Endothelial cell (in vitro differentiated cells): ENCODE measurements around the gene PCDHB4. TPM values are rescaled to one million over a fixed set of nuclear protein-coding genes. Genes with fewer than 3 reads are reported as not detected.

Experiments
- DNase-seq: peaks from one replicate; pipeline ENCODE4 v3.0.0; 2021; ENCODE audit warnings: low spot score
- H3K27ac Mint-ChIP-seq: one replicate; pipeline ENCODE4 v1.8.0; 2021; ENCODE audit warnings: mixed read lengths, inconsistent platforms; ENCODE audit not compliant: unreplicated experiment
- H3K27me3 Mint-ChIP-seq: one replicate; pipeline ENCODE4 v1.8.0; 2021; ENCODE audit warnings: mild to moderate bottlenecking, moderate library complexity, mixed read lengths, inconsistent platforms; ENCODE audit not compliant: unreplicated experiment
- H3K36me3 Mint-ChIP-seq: one replicate; pipeline ENCODE4 v1.8.0; 2021; ENCODE audit warnings: mild to moderate bottlenecking, low read depth, mixed read lengths, inconsistent platforms; ENCODE audit not compliant: unreplicated experiment
- H3K4me1 Mint-ChIP-seq: one replicate; pipeline ENCODE4 v1.8.0; 2021; ENCODE audit warnings: mild to moderate bottlenecking, mixed read lengths, inconsistent platforms; ENCODE audit not compliant: unreplicated experiment
- H3K4me3 Mint-ChIP-seq: one replicate; pipeline ENCODE4 v1.8.0; 2021; ENCODE audit warnings: mild to moderate bottlenecking, mixed read lengths, inconsistent platforms; ENCODE audit not compliant: unreplicated experiment
- H3K9me3 Mint-ChIP-seq: one replicate; pipeline ENCODE4 v1.8.0; 2021; ENCODE audit warnings: mixed read lengths, inconsistent platforms; ENCODE audit not compliant: unreplicated experiment
- long read RNA-seq: library from polyadenylated mRNA; unstranded; transcript quantifications from one replicate; pipeline ENCODE4 v2.0.0, GENCODE V29; 2020; ENCODE audit not compliant: unreplicated experiment
- total RNA-seq: library from RNA; stranded (reverse); fragmentation: NEBNext Ultra II Directional; extraction: Animal tissue kit (Norgen Biotek cat#: 25700); gene quantifications from one replicate; pipeline ENCODE4 v1.2.1, GENCODE V29; 2021; ENCODE audit not compliant: unreplicated experiment
- TF ChIP-seq, protein P1 (sequence below): fragments of 200-600 bp; sonication (generic); IDR thresholded peaks from one replicate; pipeline ENCODE4 v1.5.0; 2021; ENCODE audit warnings: antibody characterized with exemption; ENCODE audit not compliant: unreplicated experiment

The PCDHB4 gene
- total RNA-seq = 2.3 TPM
- long read RNA-seq = 0 reads

DNA sequence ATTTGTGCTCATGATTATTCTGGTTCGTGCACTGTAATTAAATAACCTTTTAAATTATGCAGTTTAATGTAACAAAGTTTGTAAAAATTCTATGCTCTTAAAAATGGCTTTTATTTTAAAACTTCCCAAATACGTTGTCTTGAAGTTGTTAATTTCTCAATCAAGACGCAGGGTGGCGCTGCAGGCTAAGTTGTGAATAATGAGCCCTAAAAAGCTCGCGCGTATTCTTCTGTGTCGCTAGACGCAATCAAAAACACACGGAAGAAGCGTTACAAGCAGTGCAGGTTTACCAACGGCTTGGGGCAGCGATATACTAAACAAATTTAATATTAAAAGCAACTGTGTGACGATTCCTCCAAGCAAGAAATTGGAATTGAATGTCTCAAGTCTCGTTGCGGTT, at the start of gene PCDHB4:
Gene PCDHB4 (plus strand): TSS at position 256 of the 400 bp plus-strand sequence. CDS start 181 bp downstream, outside the sequence.
- TF ChIP-seq, protein P1, sequence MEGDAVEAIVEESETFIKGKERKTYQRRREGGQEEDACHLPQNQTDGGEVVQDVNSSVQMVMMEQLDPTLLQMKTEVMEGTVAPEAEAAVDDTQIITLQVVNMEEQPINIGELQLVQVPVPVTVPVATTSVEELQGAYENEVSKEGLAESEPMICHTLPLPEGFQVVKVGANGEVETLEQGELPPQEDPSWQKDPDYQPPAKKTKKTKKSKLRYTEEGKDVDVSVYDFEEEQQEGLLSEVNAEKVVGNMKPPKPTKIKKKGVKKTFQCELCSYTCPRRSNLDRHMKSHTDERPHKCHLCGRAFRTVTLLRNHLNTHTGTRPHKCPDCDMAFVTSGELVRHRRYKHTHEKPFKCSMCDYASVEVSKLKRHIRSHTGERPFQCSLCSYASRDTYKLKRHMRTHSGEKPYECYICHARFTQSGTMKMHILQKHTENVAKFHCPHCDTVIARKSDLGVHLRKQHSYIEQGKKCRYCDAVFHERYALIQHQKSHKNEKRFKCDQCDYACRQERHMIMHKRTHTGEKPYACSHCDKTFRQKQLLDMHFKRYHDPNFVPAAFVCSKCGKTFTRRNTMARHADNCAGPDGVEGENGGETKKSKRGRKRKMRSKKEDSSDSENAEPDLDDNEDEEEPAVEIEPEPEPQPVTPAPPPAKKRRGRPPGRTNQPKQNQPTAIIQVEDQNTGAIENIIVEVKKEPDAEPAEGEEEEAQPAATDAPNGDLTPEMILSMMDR = peak; percentile 81
- DNase-seq = peak; percentile 45
- Mint-ChIP-seq H3K4me3 (peak within 1 kb of the TSS; percentile 1), H3K4me1 (no peaks in the 10 kb centered on the region), H3K9me3 (no peaks in the 10 kb centered on the region), H3K27ac (no peak within 1 kb of the TSS), H3K27me3 (no peaks in the 10 kb centered on the region), H3K36me3 (peaks cover 17% of the 10 kb centered on the region)

DNA sequence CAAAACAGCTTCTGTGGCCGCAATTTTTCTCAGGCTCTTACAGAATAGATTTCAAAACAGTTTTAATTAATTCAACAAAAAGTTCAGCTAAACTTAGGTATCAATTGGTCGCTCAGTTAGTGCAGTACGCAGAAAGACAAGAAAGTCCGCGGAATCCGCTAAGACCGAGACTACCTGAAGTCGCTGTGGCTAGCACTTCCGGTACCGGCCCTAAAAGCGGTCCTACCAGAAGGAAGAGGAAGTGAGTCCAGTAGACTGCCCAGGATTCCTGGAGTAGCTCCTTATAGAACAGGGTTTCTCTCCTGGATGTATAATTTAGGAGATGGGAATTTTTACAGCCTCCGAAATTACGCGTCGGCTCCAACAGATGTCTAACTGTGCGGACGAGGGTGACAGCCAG, 43.8 kb upstream of the PCDHB4 start:
- no peaks in the 10 kb centered on the region for H3K36me3 Mint-ChIP-seq
- TF ChIP-seq, protein P1 = no peak
- no peaks in the 10 kb centered on the region for H3K27me3 Mint-ChIP-seq
- H3K4me1 Mint-ChIP-seq = no peaks in the 10 kb centered on the region
- H3K9me3 Mint-ChIP-seq = no peaks in the 10 kb centered on the region
- no peak for DNase-seq
- H3K4me3 Mint-ChIP-seq = no peak overlapping the region
- H3K27ac Mint-ChIP-seq = no peak overlapping the region

DNA sequence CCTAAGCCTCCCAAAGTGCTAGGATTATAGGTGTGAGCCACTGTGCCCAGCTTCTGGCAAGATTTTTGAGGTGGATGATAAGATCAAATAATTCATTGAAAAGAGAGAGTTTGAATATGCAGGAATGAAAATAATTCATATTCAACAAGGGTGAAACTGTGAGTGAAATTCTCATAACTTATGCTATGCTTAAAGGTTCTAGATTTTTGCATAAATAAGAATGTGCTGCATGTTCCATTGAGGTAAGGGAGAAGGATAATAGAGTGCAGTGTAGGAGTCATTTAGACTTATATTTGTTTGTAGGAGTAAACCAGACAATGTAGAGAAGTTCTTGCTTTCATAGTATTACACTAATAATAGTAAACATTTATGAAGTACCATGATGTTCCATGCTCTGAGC, 39.4 kb upstream of the PCDHB4 start:
- Mint-ChIP-seq H3K4me3 (no peak overlapping the region), H3K36me3 (no peaks in the 10 kb centered on the region), H3K27ac (no peak overlapping the region), H3K9me3 (no peaks in the 10 kb centered on the region), H3K4me1 (peaks cover 9% of the 10 kb centered on the region), H3K27me3 (peaks cover 4% of the 10 kb centered on the region)
- TF ChIP-seq, protein P1 = no peak
- DNase-seq = no peak

DNA sequence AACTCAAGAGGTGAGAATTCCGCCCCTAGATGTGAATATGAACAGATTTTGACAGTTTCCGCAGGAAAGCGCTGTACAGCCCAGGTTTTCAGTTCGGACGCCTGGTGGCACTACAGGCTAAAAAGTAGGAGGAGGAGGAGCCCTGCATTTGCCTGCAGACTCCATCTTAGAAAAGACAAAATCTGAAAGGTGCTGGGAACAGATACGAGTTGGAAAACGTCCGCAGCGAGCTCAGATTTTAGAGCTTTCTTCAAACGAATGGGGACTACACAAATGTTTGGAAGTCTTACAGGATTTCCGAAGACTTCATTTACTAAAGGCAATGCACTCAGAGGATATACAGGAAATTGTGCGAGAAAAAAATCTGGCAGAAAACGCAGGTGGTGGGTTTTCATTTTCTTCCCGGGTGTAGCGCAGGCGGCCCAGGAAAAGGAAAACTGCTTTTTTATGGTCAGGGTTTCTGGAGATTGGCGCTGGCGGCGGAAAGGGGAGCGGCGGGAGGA, 37.1 kb upstream of the PCDHB4 start:
- peak overlapping the region; percentile 95 for H3K4me3 Mint-ChIP-seq
- peaks cover 9% of the 10 kb centered on the region for H3K4me1 Mint-ChIP-seq
- H3K9me3 Mint-ChIP-seq = no peaks in the 10 kb centered on the region
- TF ChIP-seq, protein P1 = no peak
- H3K27ac Mint-ChIP-seq = peak overlapping the region; percentile 97
- peak; percentile 66 for DNase-seq
- peaks cover 4% of the 10 kb centered on the region for H3K27me3 Mint-ChIP-seq
- H3K36me3 Mint-ChIP-seq = no peaks in the 10 kb centered on the region

DNA sequence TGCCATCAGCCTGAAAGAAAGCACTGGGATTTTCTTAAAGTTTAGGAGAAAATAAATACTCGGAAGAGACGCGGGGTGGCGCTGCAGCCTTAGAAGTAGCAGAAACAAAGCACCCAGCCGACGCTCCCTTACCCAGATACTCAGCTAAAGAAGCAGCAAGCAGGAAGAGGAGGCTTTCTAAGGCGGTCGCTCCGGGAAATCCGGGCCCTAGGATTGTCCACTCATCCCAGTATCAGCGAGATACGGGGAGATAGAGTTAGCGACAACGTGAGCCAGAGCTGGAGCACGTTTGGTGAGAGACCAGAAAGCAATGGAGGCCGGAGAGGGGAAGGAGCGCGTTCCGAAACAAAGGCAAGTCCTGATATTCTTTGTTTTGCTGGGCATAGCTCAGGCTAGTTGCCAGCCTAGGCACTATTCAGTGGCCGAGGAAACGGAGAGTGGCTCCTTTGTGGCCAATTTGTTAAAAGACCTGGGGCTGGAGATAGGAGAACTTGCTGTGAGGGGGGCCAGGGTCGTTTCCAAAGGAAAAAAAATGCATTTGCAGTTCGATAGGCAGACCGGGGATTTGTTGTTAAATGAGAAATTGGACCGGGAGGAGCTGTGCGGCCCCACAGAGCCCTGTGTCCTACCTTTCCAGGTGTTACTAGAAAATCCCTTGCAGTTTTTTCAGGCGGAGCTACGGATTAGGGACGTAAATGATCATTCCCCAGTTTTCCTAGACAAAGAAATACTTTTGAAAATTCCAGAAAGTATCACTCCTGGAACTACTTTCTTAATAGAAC, 26.9 kb upstream of the PCDHB4 start, which contains the start of gene PCDHB2:
Gene PCDHB2 (plus strand): TSS at position 135 of the 782 bp plus-strand sequence. CDS start 176 bp downstream, at position 311.
- Mint-ChIP-seq H3K27ac (peak within 1 kb of the TSS; percentile 92), H3K4me1 (peaks cover 13% of the 10 kb centered on the region), H3K27me3 (peaks cover 12% of the 10 kb centered on the region), H3K36me3 (peaks cover 26% of the 10 kb centered on the region), H3K4me3 (peak within 1 kb of the TSS; percentile 99), H3K9me3 (no peaks in the 10 kb centered on the region)
- peak; percentile 82 for DNase-seq
- TF ChIP-seq, protein P1 = peak; percentile 90
